GM23248 (cell line): ENCODE results near the gene H1-8.

Experiments used
- EZH2 ChIP-seq: fragments of 200-600 bp; sonication (generic); IDR thresholded peaks from 2 replicates; pipeline ENCODE4 v1.6.1; 2018; ENCODE audit warnings: antibody characterized with exemption, mild to moderate bottlenecking; ENCODE audit not compliant: insufficient read depth, poor library complexity, severe bottlenecking
- EZH2phosphoT487 ChIP-seq: fragments of 200-600 bp; sonication (generic); IDR thresholded peaks from 2 replicates; pipeline ENCODE4 v1.6.1; 2018; ENCODE audit warnings: antibody characterized with exemption, moderate library complexity, mild to moderate bottlenecking, low read depth; ENCODE audit not compliant: insufficient read depth

DNA sequence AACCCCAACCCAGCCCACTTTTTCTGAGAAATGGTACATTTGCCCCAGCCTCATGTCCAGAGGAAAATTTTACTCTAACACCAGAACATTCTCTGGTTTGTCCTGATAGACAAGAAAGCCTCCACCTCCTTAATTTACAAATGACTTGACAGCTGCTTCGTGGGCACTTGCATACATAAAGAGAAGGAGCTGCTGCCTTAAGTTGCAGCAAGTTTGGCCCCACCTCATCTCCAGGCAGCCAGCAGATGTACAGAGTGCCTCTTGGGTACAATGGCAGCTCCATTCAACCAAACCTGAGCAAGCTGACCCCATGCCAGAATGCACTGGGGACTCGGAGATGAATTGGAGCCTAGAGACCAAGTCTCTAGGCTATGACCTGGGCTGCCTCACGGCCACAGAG, 6.2 kb upstream of the H1-8 start:
- TF ChIP-seq EZH2 = no peak
- TF ChIP-seq EZH2phosphoT487 = no peak
